H1 (cell line): ENCODE data around the gene MLN. TPM values are rescaled to one million over a fixed set of nuclear protein-coding genes. Genes with fewer than 3 reads are reported as not detected.

Source experiments
- GABPA ChIP-seq: IDR thresholded peaks from 2 replicates; pipeline ENCODE4 v1.6.1; 2011; ENCODE audit warnings: mild to moderate bottlenecking, low read length, moderate library complexity, borderline replicate concordance; ENCODE audit not compliant: insufficient read depth
- JUND ChIP-seq: IDR thresholded peaks from 2 replicates; pipeline ENCODE4 v1.6.1; 2011; ENCODE audit warnings: mild to moderate bottlenecking, improper control_type of control experiment, low read length
- POLR2AphosphoS5 ChIP-seq: IDR thresholded peaks from 2 replicates; pipeline ENCODE4 v1.6.1; 2011; ENCODE audit warnings: low read depth, low read length
- POU5F1 ChIP-seq: IDR thresholded peaks from 2 replicates; pipeline ENCODE4 v1.6.1; 2011; ENCODE audit warnings: low read depth, mild to moderate bottlenecking, low read length, moderate library complexity
- SIX5 ChIP-seq: IDR thresholded peaks from 2 replicates; pipeline ENCODE4 v1.6.1; 2011; ENCODE audit warnings: mild to moderate bottlenecking, low read depth, low read length
- polyA plus RNA-seq, 7 experiments: library from polyadenylated mRNA; depleted of rRNA in 3 of 7; stranded (reverse) in 5 of 7; unstranded in 2 of 7; fragments of >200 nt in 5 of 7; fragments of 200-250 nt in 2 of 7; gene quantifications; 1 replicate in 5 of 7; 2 replicates in 1 of 7; 4 replicates in 1 of 7; pipeline versions ENCODE4 v1.2.1 to v1.2.3, GENCODE V29; 2011 to 2013; ENCODE audit warnings: missing spikeins in 2 of 7, mixed read lengths in 2 of 7
- total RNA-seq: library from RNA; stranded (reverse); fragmentation: NEBNext Ultra II Directional; extraction: Animal tissue kit (Norgen Biotek cat#: 25700); gene quantifications from 2 replicates; pipeline ENCODE4 v1.2.1, GENCODE V29; 2021
- TF ChIP-seq, protein P1 (sequence below): IDR thresholded peaks from 2 replicates; pipeline ENCODE4 v1.6.1; 2011; ENCODE audit warnings: low read length, improper control_type of control experiment
- TF ChIP-seq, protein P2 (sequence below): fragments of 300-600 bp; sonication (generic); IDR thresholded peaks from 2 replicates; pipeline ENCODE4 v1.7.1; 2012; ENCODE audit warnings: low read length, moderate library complexity, mild to moderate bottlenecking, inconsistent platforms; ENCODE audit not compliant: insufficient replicate concordance
- TF ChIP-seq, protein P3 (sequence below): IDR thresholded peaks from 2 replicates; pipeline ENCODE4 v1.6.1; 2012; ENCODE audit warnings: inconsistent platforms

MLN gene
- total and polyA plus RNA-seq, 2 of the 8 experiments (the other 6 are each of a cell fraction or from before 2014, with no cell fraction given): not detected

DNA sequence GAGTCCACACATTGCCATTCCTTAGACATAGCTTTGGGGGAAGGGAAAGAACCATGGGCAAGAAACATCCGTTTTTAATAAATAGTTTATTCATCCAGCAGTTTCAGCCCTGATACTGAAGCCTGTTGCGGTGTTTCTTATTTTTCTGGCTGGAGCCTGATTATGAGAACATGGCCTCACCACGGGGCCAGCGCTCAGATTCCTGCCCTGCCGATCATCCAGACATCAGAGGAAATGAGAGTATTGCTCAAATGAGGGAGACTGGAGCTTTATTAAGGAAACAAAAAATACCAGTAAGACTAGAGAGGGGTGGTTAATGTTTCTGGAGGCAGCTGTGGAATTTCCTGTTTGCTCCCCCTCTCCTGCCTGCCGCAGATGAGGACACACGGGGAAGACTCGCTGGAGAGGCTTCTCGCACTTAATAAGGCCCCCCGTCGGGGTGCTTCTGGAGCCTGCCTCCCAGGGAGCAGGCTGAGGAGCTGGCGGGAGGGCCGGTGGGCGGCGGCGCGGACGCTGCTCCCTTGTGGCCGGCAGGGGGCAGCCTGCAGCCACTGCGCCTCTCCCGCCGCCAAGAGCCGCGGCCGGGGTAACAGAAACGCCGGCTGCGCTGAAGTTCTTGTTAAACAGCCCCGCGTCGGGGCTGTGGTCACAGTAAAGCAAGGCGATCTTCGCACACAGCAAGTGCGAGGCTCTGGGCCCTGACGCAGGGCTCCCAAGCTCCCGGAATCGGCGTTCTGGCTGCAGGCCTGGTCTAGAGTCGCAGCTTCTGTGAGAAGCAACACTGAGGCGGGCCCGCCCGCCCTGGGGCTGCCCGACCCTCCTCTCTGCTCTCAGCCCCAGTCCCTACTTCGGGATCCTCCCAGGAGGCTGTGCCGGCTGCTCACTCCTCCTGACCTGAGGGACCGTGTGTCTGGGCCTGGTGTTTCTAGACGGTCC is 32.4 kb downstream of the MLN start (continued):
- TF ChIP-seq GABPA (0 out of 2 replicates have a peak, but pooled peaks have one; percentile 30), POU5F1 (no peak), POLR2AphosphoS5 (no peak), SIX5 (no peak), JUND (no peak; the same call in 1 of the 2 replicates)
- TF ChIP-seq, protein P1, sequence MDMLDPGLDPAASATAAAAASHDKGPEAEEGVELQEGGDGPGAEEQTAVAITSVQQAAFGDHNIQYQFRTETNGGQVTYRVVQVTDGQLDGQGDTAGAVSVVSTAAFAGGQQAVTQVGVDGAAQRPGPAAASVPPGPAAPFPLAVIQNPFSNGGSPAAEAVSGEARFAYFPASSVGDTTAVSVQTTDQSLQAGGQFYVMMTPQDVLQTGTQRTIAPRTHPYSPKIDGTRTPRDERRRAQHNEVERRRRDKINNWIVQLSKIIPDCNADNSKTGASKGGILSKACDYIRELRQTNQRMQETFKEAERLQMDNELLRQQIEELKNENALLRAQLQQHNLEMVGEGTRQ: no peak
- TF ChIP-seq, protein P2, sequence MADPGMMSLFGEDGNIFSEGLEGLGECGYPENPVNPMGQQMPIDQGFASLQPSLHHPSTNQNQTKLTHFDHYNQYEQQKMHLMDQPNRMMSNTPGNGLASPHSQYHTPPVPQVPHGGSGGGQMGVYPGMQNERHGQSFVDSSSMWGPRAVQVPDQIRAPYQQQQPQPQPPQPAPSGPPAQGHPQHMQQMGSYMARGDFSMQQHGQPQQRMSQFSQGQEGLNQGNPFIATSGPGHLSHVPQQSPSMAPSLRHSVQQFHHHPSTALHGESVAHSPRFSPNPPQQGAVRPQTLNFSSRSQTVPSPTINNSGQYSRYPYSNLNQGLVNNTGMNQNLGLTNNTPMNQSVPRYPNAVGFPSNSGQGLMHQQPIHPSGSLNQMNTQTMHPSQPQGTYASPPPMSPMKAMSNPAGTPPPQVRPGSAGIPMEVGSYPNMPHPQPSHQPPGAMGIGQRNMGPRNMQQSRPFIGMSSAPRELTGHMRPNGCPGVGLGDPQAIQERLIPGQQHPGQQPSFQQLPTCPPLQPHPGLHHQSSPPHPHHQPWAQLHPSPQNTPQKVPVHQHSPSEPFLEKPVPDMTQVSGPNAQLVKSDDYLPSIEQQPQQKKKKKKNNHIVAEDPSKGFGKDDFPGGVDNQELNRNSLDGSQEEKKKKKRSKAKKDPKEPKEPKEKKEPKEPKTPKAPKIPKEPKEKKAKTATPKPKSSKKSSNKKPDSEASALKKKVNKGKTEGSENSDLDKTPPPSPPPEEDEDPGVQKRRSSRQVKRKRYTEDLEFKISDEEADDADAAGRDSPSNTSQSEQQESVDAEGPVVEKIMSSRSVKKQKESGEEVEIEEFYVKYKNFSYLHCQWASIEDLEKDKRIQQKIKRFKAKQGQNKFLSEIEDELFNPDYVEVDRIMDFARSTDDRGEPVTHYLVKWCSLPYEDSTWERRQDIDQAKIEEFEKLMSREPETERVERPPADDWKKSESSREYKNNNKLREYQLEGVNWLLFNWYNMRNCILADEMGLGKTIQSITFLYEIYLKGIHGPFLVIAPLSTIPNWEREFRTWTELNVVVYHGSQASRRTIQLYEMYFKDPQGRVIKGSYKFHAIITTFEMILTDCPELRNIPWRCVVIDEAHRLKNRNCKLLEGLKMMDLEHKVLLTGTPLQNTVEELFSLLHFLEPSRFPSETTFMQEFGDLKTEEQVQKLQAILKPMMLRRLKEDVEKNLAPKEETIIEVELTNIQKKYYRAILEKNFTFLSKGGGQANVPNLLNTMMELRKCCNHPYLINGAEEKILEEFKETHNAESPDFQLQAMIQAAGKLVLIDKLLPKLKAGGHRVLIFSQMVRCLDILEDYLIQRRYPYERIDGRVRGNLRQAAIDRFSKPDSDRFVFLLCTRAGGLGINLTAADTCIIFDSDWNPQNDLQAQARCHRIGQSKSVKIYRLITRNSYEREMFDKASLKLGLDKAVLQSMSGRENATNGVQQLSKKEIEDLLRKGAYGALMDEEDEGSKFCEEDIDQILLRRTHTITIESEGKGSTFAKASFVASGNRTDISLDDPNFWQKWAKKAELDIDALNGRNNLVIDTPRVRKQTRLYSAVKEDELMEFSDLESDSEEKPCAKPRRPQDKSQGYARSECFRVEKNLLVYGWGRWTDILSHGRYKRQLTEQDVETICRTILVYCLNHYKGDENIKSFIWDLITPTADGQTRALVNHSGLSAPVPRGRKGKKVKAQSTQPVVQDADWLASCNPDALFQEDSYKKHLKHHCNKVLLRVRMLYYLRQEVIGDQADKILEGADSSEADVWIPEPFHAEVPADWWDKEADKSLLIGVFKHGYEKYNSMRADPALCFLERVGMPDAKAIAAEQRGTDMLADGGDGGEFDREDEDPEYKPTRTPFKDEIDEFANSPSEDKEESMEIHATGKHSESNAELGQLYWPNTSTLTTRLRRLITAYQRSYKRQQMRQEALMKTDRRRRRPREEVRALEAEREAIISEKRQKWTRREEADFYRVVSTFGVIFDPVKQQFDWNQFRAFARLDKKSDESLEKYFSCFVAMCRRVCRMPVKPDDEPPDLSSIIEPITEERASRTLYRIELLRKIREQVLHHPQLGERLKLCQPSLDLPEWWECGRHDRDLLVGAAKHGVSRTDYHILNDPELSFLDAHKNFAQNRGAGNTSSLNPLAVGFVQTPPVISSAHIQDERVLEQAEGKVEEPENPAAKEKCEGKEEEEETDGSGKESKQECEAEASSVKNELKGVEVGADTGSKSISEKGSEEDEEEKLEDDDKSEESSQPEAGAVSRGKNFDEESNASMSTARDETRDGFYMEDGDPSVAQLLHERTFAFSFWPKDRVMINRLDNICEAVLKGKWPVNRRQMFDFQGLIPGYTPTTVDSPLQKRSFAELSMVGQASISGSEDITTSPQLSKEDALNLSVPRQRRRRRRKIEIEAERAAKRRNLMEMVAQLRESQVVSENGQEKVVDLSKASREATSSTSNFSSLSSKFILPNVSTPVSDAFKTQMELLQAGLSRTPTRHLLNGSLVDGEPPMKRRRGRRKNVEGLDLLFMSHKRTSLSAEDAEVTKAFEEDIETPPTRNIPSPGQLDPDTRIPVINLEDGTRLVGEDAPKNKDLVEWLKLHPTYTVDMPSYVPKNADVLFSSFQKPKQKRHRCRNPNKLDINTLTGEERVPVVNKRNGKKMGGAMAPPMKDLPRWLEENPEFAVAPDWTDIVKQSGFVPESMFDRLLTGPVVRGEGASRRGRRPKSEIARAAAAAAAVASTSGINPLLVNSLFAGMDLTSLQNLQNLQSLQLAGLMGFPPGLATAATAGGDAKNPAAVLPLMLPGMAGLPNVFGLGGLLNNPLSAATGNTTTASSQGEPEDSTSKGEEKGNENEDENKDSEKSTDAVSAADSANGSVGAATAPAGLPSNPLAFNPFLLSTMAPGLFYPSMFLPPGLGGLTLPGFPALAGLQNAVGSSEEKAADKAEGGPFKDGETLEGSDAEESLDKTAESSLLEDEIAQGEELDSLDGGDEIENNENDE: no peak
- TF ChIP-seq, protein P3, sequence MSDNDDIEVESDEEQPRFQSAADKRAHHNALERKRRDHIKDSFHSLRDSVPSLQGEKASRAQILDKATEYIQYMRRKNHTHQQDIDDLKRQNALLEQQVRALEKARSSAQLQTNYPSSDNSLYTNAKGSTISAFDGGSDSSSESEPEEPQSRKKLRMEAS: peak; percentile 60
